Measurements from ENCODE around the gene MYO5A. TPM values are rescaled to one million over a fixed set of nuclear protein-coding genes. Genes with fewer than 3 reads are reported as not detected.

Gene MYO5A
- total RNA-seq, 1 donor, result 54.3 TPM

DNA sequence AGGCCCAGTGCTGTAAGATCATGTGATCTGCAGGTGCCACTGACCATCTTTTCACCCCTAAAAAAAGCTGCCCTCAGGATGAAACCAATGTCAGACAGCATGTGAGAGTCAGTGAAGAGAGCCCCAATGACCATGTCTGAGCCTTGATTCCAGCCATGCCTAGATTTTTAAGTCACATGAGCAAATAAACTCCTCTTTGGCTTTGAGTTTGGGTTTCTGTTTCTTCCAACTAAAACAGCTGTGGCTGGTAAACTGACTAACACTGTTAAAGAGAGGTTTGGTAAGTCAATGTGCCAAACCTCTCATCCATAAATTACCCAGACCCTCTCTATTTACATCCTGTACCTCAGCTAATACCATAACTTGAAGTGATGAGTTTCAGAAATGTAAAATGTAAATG, 8.3 kb downstream of the MYO5A start:
- Histone ChIP-seq H3K4me1 (ENCODE audit: insufficient read depth, low read length) (peaks cover 8% of the 10 kb centered on the region), H3K4me2 (ENCODE audit: insufficient read depth, low read length) (no peak overlapping the region), H3K79me2 (ENCODE audit: insufficient read depth, low read length) (peaks cover 66% of the 10 kb centered on the region), H3K27ac (ENCODE audit: low read depth, low read length) (no peak overlapping the region), H3K36me3 (ENCODE audit: insufficient read depth, low read length) (no peaks in the 10 kb centered on the region), H3K9me3 (ENCODE audit: low read depth, low read length) (no peaks in the 10 kb centered on the region), H3K4me3 (ENCODE audit: insufficient read depth, low read length) (no peak overlapping the region), H4K20me1 (ENCODE audit: insufficient read depth, low read length) (peaks cover 12% of the 10 kb centered on the region), H2AFZ (ENCODE audit: low read length) (no peak overlapping the region), H3K27me3 (ENCODE audit: insufficient read depth, low read length) (no peaks in the 10 kb centered on the region)
- no peak for DNase-seq (ENCODE audit: insufficient read length, low spot score, missing footprints)
- TF ChIP-seq, protein P1, sequence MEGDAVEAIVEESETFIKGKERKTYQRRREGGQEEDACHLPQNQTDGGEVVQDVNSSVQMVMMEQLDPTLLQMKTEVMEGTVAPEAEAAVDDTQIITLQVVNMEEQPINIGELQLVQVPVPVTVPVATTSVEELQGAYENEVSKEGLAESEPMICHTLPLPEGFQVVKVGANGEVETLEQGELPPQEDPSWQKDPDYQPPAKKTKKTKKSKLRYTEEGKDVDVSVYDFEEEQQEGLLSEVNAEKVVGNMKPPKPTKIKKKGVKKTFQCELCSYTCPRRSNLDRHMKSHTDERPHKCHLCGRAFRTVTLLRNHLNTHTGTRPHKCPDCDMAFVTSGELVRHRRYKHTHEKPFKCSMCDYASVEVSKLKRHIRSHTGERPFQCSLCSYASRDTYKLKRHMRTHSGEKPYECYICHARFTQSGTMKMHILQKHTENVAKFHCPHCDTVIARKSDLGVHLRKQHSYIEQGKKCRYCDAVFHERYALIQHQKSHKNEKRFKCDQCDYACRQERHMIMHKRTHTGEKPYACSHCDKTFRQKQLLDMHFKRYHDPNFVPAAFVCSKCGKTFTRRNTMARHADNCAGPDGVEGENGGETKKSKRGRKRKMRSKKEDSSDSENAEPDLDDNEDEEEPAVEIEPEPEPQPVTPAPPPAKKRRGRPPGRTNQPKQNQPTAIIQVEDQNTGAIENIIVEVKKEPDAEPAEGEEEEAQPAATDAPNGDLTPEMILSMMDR (IDR thresholded peaks at IDR 0.05; ENCODE audit: extremely low read depth, low read depth, low read length), result no peak

DNA sequence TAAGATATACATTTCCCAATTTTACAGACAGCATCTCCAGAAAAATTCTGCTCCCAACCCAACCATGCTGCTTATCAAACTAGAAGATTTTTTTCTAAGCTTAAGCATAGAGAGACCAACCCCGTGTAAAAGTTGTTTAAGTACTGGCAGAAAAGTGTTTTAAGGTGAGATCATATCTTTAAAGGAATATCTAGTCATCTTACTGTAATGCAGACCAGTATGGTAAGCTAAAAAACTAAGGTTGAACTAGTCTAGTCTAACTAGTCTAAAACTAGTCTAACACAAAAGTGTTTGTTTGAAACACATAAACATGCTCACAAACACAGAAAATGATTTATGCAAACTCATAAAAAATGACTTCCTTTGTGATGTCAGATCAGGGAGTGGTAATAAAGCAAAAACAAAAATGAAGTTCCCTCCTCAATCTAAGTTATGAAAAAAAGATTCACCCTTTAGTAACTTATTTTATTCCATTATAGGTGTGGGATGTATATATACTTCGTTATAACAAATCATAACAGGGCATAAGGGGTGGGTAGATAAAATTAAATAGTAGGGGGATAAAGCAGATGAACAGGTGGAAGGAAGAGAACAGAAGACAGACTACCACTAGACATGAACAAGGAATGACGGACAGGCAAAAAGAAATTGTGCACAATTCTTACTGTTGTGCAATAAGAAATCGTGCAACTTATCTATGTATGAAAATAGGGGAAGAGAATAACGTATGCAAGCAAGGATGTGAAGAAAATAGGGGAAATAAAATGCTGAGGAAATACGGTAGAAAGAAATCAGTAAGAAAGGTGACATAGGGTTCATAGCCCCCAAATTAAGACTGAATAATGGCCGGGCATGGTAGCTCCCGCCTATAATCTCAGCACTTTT, 10.0 kb downstream of the MYO5A start:
- TF ChIP-seq, protein P1 (IDR thresholded peaks at IDR 0.05; ENCODE audit: extremely low read depth, low read depth, low read length), result no peak
- H3K27me3 ChIP-seq (ENCODE audit: insufficient read depth, low read length), result no peaks in the 10 kb centered on the region
- H3K27ac ChIP-seq (ENCODE audit: low read depth, low read length), result no peak overlapping the region
- no peak for DNase-seq (ENCODE audit: insufficient read length, low spot score, missing footprints)
- no peaks in the 10 kb centered on the region for H3K36me3 ChIP-seq (ENCODE audit: insufficient read depth, low read length)
- no peaks in the 10 kb centered on the region for H3K9me3 ChIP-seq (ENCODE audit: low read depth, low read length)
- no peak overlapping the region for H3K4me2 ChIP-seq (ENCODE audit: insufficient read depth, low read length)
- H4K20me1 ChIP-seq (ENCODE audit: insufficient read depth, low read length), result peaks cover 15% of the 10 kb centered on the region
- H3K4me3 ChIP-seq (ENCODE audit: insufficient read depth, low read length), result no peak overlapping the region
- H2AFZ ChIP-seq (ENCODE audit: low read length), result no peak overlapping the region
- peaks cover 72% of the 10 kb centered on the region for H3K79me2 ChIP-seq (ENCODE audit: insufficient read depth, low read length)
- H3K4me1 ChIP-seq (ENCODE audit: insufficient read depth, low read length), result peaks cover 8% of the 10 kb centered on the region

DNA sequence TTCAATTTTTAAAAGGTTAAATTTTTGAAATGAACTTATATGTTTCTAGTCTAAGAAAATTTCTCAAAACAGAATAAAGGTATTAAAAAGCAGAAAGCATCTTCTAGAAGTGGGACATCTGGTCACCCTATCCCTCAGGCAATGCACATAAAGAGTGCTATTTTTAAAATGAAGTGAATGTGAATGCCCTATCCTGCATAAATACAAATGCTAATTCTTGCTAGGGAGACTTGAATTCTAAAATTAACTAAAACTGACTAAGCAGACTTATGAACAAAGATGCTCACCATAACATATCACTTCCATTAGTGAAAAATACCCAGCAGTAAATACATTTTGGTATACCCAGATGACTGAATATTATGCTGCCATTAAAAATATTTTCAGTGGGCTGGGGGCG, 11.7 kb downstream of the MYO5A start:
- no peaks in the 10 kb centered on the region for H3K4me1 ChIP-seq (ENCODE audit: insufficient read depth, low read length)
- DNase-seq (ENCODE audit: insufficient read length, low spot score, missing footprints), result no peak
- H4K20me1 ChIP-seq (ENCODE audit: insufficient read depth, low read length), result peaks cover 10% of the 10 kb centered on the region
- H3K27me3 ChIP-seq (ENCODE audit: insufficient read depth, low read length), result no peaks in the 10 kb centered on the region
- no peak overlapping the region for H3K4me2 ChIP-seq (ENCODE audit: insufficient read depth, low read length)
- H3K4me3 ChIP-seq (ENCODE audit: insufficient read depth, low read length), result no peak overlapping the region
- H3K27ac ChIP-seq (ENCODE audit: low read depth, low read length), result no peak overlapping the region
- no peaks in the 10 kb centered on the region for H3K9me3 ChIP-seq (ENCODE audit: low read depth, low read length)
- H3K36me3 ChIP-seq (ENCODE audit: insufficient read depth, low read length), result no peaks in the 10 kb centered on the region
- no peak overlapping the region for H2AFZ ChIP-seq (ENCODE audit: low read length)
- H3K79me2 ChIP-seq (ENCODE audit: insufficient read depth, low read length), result peaks cover 66% of the 10 kb centered on the region
- TF ChIP-seq, protein P1 (IDR thresholded peaks at IDR 0.05; ENCODE audit: extremely low read depth, low read depth, low read length), result no peak

DNA sequence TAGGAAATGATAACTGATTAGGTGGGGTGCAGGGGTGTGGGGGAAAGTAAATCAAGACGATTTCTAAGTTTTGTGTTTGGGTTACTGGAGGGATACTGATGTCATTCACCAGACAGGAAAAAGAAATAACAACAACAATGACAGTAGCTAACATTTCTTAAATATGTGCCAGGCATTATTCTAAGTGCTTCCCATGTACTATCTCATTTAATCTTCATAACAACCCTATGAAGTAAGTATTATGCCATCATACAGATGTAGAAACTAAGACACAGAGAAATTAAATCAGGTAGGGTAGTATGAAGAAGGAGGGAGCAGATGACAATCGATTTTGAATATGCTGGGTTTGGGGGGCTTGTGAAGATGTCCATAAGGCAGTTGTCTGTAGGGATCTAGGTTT, 13.3 kb downstream of the MYO5A start:
- peaks cover 6% of the 10 kb centered on the region for H4K20me1 ChIP-seq (ENCODE audit: insufficient read depth, low read length)
- no peak overlapping the region for H3K4me3 ChIP-seq (ENCODE audit: insufficient read depth, low read length)
- DNase-seq (ENCODE audit: insufficient read length, low spot score, missing footprints), result peak; percentile 36
- no peak overlapping the region for H2AFZ ChIP-seq (ENCODE audit: low read length)
- H3K27me3 ChIP-seq (ENCODE audit: insufficient read depth, low read length), result no peaks in the 10 kb centered on the region
- H3K27ac ChIP-seq (ENCODE audit: low read depth, low read length), result no peak overlapping the region
- no peak overlapping the region for H3K4me2 ChIP-seq (ENCODE audit: insufficient read depth, low read length)
- H3K79me2 ChIP-seq (ENCODE audit: insufficient read depth, low read length), result peaks cover 61% of the 10 kb centered on the region
- H3K36me3 ChIP-seq (ENCODE audit: insufficient read depth, low read length), result no peaks in the 10 kb centered on the region
- TF ChIP-seq, protein P1 (IDR thresholded peaks at IDR 0.05; ENCODE audit: extremely low read depth, low read depth, low read length), result no peak
- no peaks in the 10 kb centered on the region for H3K4me1 ChIP-seq (ENCODE audit: insufficient read depth, low read length)
- no peaks in the 10 kb centered on the region for H3K9me3 ChIP-seq (ENCODE audit: low read depth, low read length)
